ENCODE measurements around the gene PALLD.

Gene PALLD

DNA sequence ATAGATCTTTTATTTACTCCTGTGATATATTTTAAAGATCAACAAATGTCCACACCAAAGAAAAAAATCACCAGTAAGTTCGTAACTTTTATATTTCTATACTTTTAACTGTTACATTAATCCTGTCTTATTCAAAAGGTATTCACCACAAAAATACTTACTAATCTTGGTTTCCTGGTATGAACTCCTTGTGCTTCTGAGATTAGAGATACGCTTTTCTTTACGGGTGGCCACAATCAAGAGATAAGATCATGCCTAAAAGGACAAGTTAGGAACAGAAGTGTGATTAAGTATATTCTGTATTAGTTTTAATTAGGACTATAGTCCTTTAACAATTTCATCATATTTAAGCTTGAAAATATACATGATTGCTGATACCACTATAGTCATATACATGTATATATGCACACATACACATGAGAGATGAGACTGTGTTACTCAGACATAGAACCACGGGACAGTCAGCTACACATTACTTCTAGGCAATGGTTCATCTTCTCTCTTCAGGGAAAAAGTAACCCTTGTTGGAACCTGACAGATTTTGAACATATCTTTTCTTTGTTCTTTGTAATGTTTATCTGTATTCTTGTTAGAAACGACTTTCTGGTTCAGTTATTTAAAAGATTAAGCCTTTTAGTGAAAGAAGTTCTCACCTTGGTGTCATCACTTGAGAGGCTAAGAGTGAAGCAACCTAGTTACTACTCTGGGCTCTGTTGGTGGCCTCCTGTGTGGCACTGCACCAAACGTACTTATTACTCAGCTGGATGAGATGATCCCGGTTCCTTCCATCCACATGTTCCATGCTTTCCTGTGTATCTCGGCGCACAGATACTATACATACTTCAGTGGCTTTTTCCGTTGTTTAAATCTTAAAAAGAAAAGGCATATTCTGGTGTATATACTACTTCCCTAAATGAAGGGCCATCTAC is 367.1 kb downstream of the PALLD start:
- CTCF ChIA-PET: interaction anchor here (0.7 kb wide), 2 partner anchors 30 to 87 kb away, joined by 3 read pairs; no protein-coding TSS in a partner anchor
- POLR2A ChIA-PET: interaction anchor here (0.6 kb wide), 1 partner anchor 109 kb away, joined by 6 read pairs; no protein-coding TSS in a partner anchor

DNA sequence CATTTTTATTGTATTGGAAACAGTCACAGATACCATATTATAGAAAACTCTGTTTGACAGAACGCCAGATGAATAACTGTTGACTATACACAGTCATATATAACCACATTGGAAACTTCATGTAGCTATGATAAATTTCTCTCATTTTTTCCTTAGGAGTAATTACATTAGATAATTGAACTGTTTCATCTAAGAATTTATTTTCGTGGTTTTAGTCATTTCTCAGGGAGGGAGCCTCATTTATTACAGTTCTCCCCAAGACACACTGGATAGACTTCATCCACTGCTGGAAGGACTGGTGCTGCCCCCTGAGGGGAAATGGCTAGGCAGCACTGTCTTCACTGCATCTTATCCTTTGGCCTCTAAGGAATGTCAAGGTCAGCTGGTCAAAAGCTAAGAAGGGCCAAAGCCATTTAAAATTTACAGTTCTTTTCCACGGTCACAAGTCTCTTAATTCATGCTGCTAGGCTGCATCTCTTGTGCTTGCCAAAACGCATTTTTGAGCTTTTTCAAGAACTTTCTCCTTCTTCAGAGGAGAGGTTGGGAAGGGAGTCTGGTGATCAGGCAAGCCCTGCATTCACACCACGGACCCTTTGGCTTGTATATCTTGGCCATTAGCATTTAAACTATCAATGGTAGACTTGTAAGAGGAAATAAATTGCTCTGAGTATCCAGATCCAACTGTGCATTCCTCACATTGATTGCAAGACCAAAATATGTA is 368.1 kb downstream of the PALLD start:
- CTCF ChIA-PET: interaction anchor here (0.7 kb wide), 2 partner anchors 31 to 86 kb away, joined by 3 read pairs; no protein-coding TSS in a partner anchor
- no peak overlapping the region for H3K27ac ChIP-seq (ENCODE audit: extremely low read depth, low read depth, low read length)
- TF ChIP-seq ZNF629 (tag by site-specific recombination; IDR thresholded peaks at IDR 0.05) (no peak), OSR2 (tag by site-specific recombination; IDR thresholded peaks at IDR 0.05) (no peak), YY2 (tag by site-specific recombination; IDR thresholded peaks at IDR 0.05) (no peak), ZBTB21 (tag by site-specific recombination; IDR thresholded peaks at IDR 0.05) (no peak), ZNF10 (tag by site-specific recombination; IDR thresholded peaks at IDR 0.05) (no peak), ZNF792 (tag by site-specific recombination; IDR thresholded peaks at IDR 0.05) (no peak), ZNF223 (tag by site-specific recombination; IDR thresholded peaks at IDR 0.05) (no peak), ZNF292 (tag by site-specific recombination; IDR thresholded peaks at IDR 0.05; ENCODE audit: borderline replicate concordance, low read depth) (no peak), ZNF433 (tag by site-specific recombination; IDR thresholded peaks at IDR 0.05; ENCODE audit: low read depth) (no peak), ZBTB8A (tag by site-specific recombination; IDR thresholded peaks at IDR 0.05) (no peak)
- TF ChIP-seq, protein P1, sequence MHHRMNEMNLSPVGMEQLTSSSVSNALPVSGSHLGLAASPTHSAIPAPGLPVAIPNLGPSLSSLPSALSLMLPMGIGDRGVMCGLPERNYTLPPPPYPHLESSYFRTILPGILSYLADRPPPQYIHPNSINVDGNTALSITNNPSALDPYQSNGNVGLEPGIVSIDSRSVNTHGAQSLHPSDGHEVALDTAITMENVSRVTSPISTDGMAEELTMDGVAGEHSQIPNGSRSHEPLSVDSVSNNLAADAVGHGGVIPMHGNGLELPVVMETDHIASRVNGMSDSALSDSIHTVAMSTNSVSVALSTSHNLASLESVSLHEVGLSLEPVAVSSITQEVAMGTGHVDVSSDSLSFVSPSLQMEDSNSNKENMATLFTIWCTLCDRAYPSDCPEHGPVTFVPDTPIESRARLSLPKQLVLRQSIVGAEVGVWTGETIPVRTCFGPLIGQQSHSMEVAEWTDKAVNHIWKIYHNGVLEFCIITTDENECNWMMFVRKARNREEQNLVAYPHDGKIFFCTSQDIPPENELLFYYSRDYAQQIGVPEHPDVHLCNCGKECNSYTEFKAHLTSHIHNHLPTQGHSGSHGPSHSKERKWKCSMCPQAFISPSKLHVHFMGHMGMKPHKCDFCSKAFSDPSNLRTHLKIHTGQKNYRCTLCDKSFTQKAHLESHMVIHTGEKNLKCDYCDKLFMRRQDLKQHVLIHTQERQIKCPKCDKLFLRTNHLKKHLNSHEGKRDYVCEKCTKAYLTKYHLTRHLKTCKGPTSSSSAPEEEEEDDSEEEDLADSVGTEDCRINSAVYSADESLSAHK (tag by site-specific recombination; IDR thresholded peaks at IDR 0.05): no peak
- peaks cover 0 to 9% of the 10 kb centered on the region in 2 experiments; a peak in 1 of 3 replicates for H3K36me3 ChIP-seq (ENCODE audit: control insufficient read depth in 2 of 2, insufficient read depth in 1 of 2, low read length in 2 of 2)
- H3K9me3 ChIP-seq (ENCODE audit: control insufficient read depth, insufficient read depth, low read depth, low read length): no peaks in the 10 kb centered on the region
- H3K4me3 ChIP-seq (ENCODE audit: low read depth, low read length): no peak overlapping the region
- no peaks in the 10 kb centered on the region; the same call in 1 of the 2 replicates for H3K4me1 ChIP-seq (ENCODE audit: control insufficient read depth, insufficient read depth, low read length)
- POLR2A ChIA-PET: interaction anchor here (0.6 kb wide), 1 partner anchor 110 kb away, joined by 6 read pairs; no protein-coding TSS in a partner anchor

More for the DNA sequence above, 367.1 kb downstream of the PALLD start:
- no peaks in the 10 kb centered on the region; the same call in 1 of the 2 replicates for H3K4me1 ChIP-seq (ENCODE audit: control insufficient read depth, insufficient read depth, low read length)
- TF ChIP-seq ZNF366 (tag by site-specific recombination; conservative IDR thresholded peaks at IDR 0.05) (no peak), GFI1B (tag by site-specific recombination; IDR thresholded peaks at IDR 0.05) (no peak), ZNF248 (tag by site-specific recombination; IDR thresholded peaks at IDR 0.05) (no peak)
- no peaks in the 10 kb centered on the region for H3K9me3 ChIP-seq (ENCODE audit: control insufficient read depth, insufficient read depth, low read depth, low read length)
- H3K4me3 ChIP-seq (ENCODE audit: low read depth, low read length): no peak overlapping the region
- no peak overlapping the region for H3K27ac ChIP-seq (ENCODE audit: extremely low read depth, low read depth, low read length)
- H3K36me3 ChIP-seq (ENCODE audit: control insufficient read depth in 2 of 2, insufficient read depth in 1 of 2, low read length in 2 of 2): peaks cover 0 to 9% of the 10 kb centered on the region in 2 experiments; a peak in 1 of 3 replicates

GRCh38 chr4:168865854-168866253 is 369.0 kb downstream of the PALLD start:
- CTCF ChIA-PET: no interaction called here
- Histone ChIP-seq H3K36me3 (ENCODE audit: control insufficient read depth in 2 of 2, insufficient read depth in 1 of 2, low read length in 2 of 2) (peaks cover 0 to 9% of the 10 kb centered on the region in 2 experiments; a peak in 1 of 3 replicates), H3K4me3 (ENCODE audit: low read depth, low read length) (no peak overlapping the region), H3K4me1 (ENCODE audit: control insufficient read depth, insufficient read depth, low read length) (no peaks in the 10 kb centered on the region), H3K9me3 (ENCODE audit: control insufficient read depth, insufficient read depth, low read depth, low read length) (no peaks in the 10 kb centered on the region), H3K27ac (ENCODE audit: extremely low read depth, low read depth, low read length) (no peak overlapping the region)
- TF ChIP-seq ZNF121 (tag by site-specific recombination; IDR thresholded peaks at IDR 0.05) (peak; percentile 45; the same call in 1 of the 2 replicates), ZNF132 (tag by site-specific recombination; IDR thresholded peaks at IDR 0.05; ENCODE audit: borderline replicate concordance) (no peak)
- POLR2A ChIA-PET: no interaction called here

Measured in HEK293 (cell line).